NCI-H526 treated with DMSO at 0.1 percent for 48 hours (cell line): ENCODE data around the gene DNAH6.
"Not testable (repeated sequence)": the region's sequence is repeated elsewhere in the genome, so short reads cannot be mapped to it uniquely, and the experiment has no call there.

ENCODE experiments used
- DNase-seq: peaks from one replicate; lab custom pipeline; 2025; lab: John Stamatoyannopoulos, UW

DNAH6 gene

GRCh38 chr2:84755096-84755495 lies 238.8 kb downstream of the DNAH6 start:
- no peak for DNase-seq

GRCh38 chr2:84757648-84758047 lies 241.3 kb downstream of the DNAH6 start:
- no peak for DNase-seq

- DNase-seq: no peak
Observed at GRCh38 chr2:84766791-84767190, 250.5 kb downstream of the DNAH6 start.

- DNase-seq: no peak
Observed at GRCh38 chr2:84768840-84769239, 252.5 kb downstream of the DNAH6 start.

GRCh38 chr2:84770280-84770679 lies 254.0 kb downstream of the DNAH6 start:
- DNase-seq: no peak

- no peak for DNase-seq
Observed at GRCh38 chr2:84771251-84771650, 255.0 kb downstream of the DNAH6 start.

GRCh38 chr2:84773562-84773961 lies 257.3 kb downstream of the DNAH6 start:
- not testable (repeated sequence) for DNase-seq

- DNase-seq: no peak
Observed at GRCh38 chr2:84776011-84776410, 259.7 kb downstream of the DNAH6 start.

GRCh38 chr2:84778911-84779690 lies 262.8 kb downstream of the DNAH6 start:
- DNase-seq: no peak

- no peak for DNase-seq
Observed at GRCh38 chr2:84779781-84780180, 263.5 kb downstream of the DNAH6 start.

- DNase-seq: no peak
Observed at GRCh38 chr2:84781942-84782716, 265.8 kb downstream of the DNAH6 start.

- DNase-seq: no peak
Observed at GRCh38 chr2:84782717-84783442, 266.6 kb downstream of the DNAH6 start.

- DNase-seq: no peak
Observed at GRCh38 chr2:84785950-84786349, 269.7 kb downstream of the DNAH6 start.

- DNase-seq: no peak
Observed at GRCh38 chr2:84786601-84787000, 270.3 kb downstream of the DNAH6 start.

GRCh38 chr2:84788027-84788426 lies 271.7 kb downstream of the DNAH6 start:
- no peak for DNase-seq

GRCh38 chr2:84788498-84788897 lies 272.2 kb downstream of the DNAH6 start:
- DNase-seq: no peak

GRCh38 chr2:84792856-84793522 lies 276.7 kb downstream of the DNAH6 start:
- no peak for DNase-seq

GRCh38 chr2:84793641-84794040 lies 277.3 kb downstream of the DNAH6 start:
- DNase-seq: no peak

GRCh38 chr2:84796798-84797197 lies 280.5 kb downstream of the DNAH6 start:
- no peak for DNase-seq

- DNase-seq: no peak
Observed at GRCh38 chr2:84797271-84797670, 281.0 kb downstream of the DNAH6 start.

GRCh38 chr2:84799772-84800171 lies 283.5 kb downstream of the DNAH6 start:
- no peak for DNase-seq

GRCh38 chr2:84800194-84800805 lies 284.0 kb downstream of the DNAH6 start:
- no peak for DNase-seq
